ENCODE measurements around the gene TMEM151B. TPM values are rescaled to one million over a fixed set of nuclear protein-coding genes. Genes with fewer than 3 reads are reported as not detected.

Gene TMEM151B
- total and polyA plus RNA-seq, 9 of the 15 experiments (the other 6 are each of a cell fraction or from before 2014, with no cell fraction given): not detected

- peaks cover 0 to under 1% of the 10 kb centered on the region in 2 experiments; a peak in 2 of 5 replicates for H3K4me1 ChIP-seq (replicated peaks in 1 of 2; ENCODE audit: control insufficient read depth in 2 of 2, insufficient read depth in 2 of 2, low read length in 2 of 2)
- H3K36me3 ChIP-seq (ENCODE audit: control insufficient read depth, insufficient read depth, low read length): no peaks in the 10 kb centered on the region
- H3K27ac ChIP-seq (ENCODE audit: extremely low read depth, low read depth, low read length): no peak overlapping the region
- H3K4me2 ChIP-seq (ENCODE audit: insufficient read depth, low read length): no peak overlapping the region
- no peaks in the 10 kb centered on the region for H3K9me1 ChIP-seq (ENCODE audit: control insufficient read depth, insufficient read depth, low read length)
- DNase-seq (ENCODE audit: extremely low read depth in 1 of 4, low spot score in 3 of 4) (no peak), FAIRE-seq (no peak), ATAC-seq (peak; percentile 18; the same call in 2 of the 3 replicates)
- TF ChIP-seq U2AF2 (optimal IDR thresholded peaks at IDR 0.05; ENCODE audit: low read depth, low read length) (no peak), CBX2 (IDR thresholded peaks at IDR 0.05; ENCODE audit: insufficient read depth, low read length, poor library complexity, severe bottlenecking) (no peak), RFX1 (IDR thresholded peaks at IDR 0.05) (no peak), SRSF1 (IDR thresholded peaks at IDR 0.05; ENCODE audit: low read depth, low read length) (no peak), ZNF436 (CRISPR knock-in tag; IDR thresholded peaks at IDR 0.05) (no peak), ZBTB12 (CRISPR knock-in tag; IDR thresholded peaks at IDR 0.05) (no peak), PHB2 (IDR thresholded peaks at IDR 0.05; ENCODE audit: low read depth) (no peak), ELK3 (CRISPR knock-in tag; IDR thresholded peaks at IDR 0.05) (no peak), E4F1 (CRISPR knock-in tag; IDR thresholded peaks at IDR 0.05; ENCODE audit: borderline replicate concordance) (no peak), ZNF282 (CRISPR knock-in tag; IDR thresholded peaks at IDR 0.05) (no peak), POLR2AphosphoS5 (IDR thresholded peaks at IDR 0.05; ENCODE audit: control insufficient read depth, insufficient read depth, low read depth, low read length) (no peak), YBX1 (IDR thresholded peaks at IDR 0.05) (no peak), ZNF384 (IDR thresholded peaks at IDR 0.05; ENCODE audit: low read depth, low read length) (no peak), XRCC4 (IDR thresholded peaks at IDR 0.05; ENCODE audit: extremely low read depth, insufficient read depth, insufficient read length) (no peak), YY1 (IDR thresholded peaks at IDR 0.05; ENCODE audit: borderline replicate concordance in 1 of 3, control insufficient read depth in 1 of 3, extremely low read depth in 1 of 3, insufficient read depth in 3 of 3, insufficient read length in 1 of 3, insufficient replicate concordance in 2 of 3, low read depth in 1 of 3, low read length in 2 of 3) (no peak), ETV1 (tag; conservative IDR thresholded peaks at IDR 0.05; ENCODE audit: low read depth) (no peak), SRF (CRISPR knock-in tag; IDR thresholded peaks at IDR 0.05) (no peak), RHOXF2B (CRISPR knock-in tag; conservative IDR thresholded peaks at IDR 0.05) (no peak)
- peaks cover 12% of the 10 kb centered on the region; the same call in 1 of the 2 replicates for H4K20me1 ChIP-seq (replicated peaks; ENCODE audit: control insufficient read depth, insufficient read depth, low read length)
- no peaks in the 10 kb centered on the region for H3K9me3 ChIP-seq (replicated peaks; ENCODE audit: control insufficient read depth, insufficient read depth, low read depth, low read length)
- ChIA-PET POLR2A (interaction anchor here (0.8 to 8.7 kb wide), 8 partner anchors 9 to 136 kb away, joined by 3 to 116 read pairs (median 4); partner anchors contain the start of gene AARS2), CTCF (ENCODE audit: low intra/inter-chr PET ratio) (no interaction called here)
- intact Hi-C loops (cut with micrococcal nuclease): no loop called here
- H3K4me3 ChIP-seq: no peak overlapping the region
- no peaks in the 10 kb centered on the region for H3K79me2 ChIP-seq (ENCODE audit: control insufficient read depth, insufficient read depth, low read length)
- BruUV-seq (replicated peaks): no TSS peak
- WGBS (ENCODE audit: insufficient coverage, low coverage, missing lambda C conversion rate): 0% methylated on average over 3 of the region's 4 CpGs
- H3K27me3 ChIP-seq (ENCODE audit: control insufficient read depth in 2 of 2, insufficient read depth in 2 of 2, low read length in 2 of 2): peaks cover 58 to 75% of the 10 kb centered on the region in 2 experiments
- no peak overlapping the region for H3K9ac ChIP-seq (ENCODE audit: insufficient read depth in 1 of 2, low read depth in 2 of 2, low read length in 2 of 2)
- in situ Hi-C loops (cut with MboI): no loop called here
- no peak overlapping the region for H2AFZ ChIP-seq (ENCODE audit: low read depth, low read length)
These were observed 21.6 kb downstream of the TMEM151B start for GRCh38 chr6:44291841-44292240.

Measured in K562 (cell line).